ENCODE results near the gene ZDHHC8. TPM values are rescaled to one million over a fixed set of nuclear protein-coding genes. Genes with fewer than 3 reads are reported as not detected.

ZDHHC8 gene
- polyA plus RNA-seq, 1 donor (not counting 4 experiments of a cell fraction or from before 2014, with no cell fraction given) = 16.0 TPM

GRCh38 chr22:20193761-20194494 lies 62.3 kb downstream of the ZDHHC8 start:
- Histone ChIP-seq H3K4me2 (ENCODE audit: control insufficient read depth, extremely low read depth, insufficient read depth, low read depth, low read length) (no peak overlapping the region), H3K4me1 (ENCODE audit: control insufficient read depth, extremely low read depth, insufficient read depth, low read length) (no peaks in the 10 kb centered on the region), H3K9me1 (ENCODE audit: control insufficient read depth, extremely low read depth, insufficient read depth, low read length) (no peaks in the 10 kb centered on the region), H3K9me3 (ENCODE audit: control insufficient read depth, low read depth, low read length) (no peaks in the 10 kb centered on the region), H3K4me3 (ENCODE audit: control insufficient read depth in 2 of 3, extremely low read depth in 1 of 3, insufficient read depth in 2 of 3, low read depth in 1 of 3, low read length in 3 of 3) (no peak overlapping the region), H3K27ac (ENCODE audit: control insufficient read depth, insufficient read depth, low read length) (no peak overlapping the region), H3K36me3 (ENCODE audit: control insufficient read depth in 2 of 2, extremely low read depth in 1 of 2, insufficient read depth in 2 of 2, low read length in 2 of 2) (no peaks in the 10 kb centered on the region), H3K79me2 (ENCODE audit: control insufficient read depth, insufficient read depth, low read length) (no peaks in the 10 kb centered on the region), H4K20me1 (ENCODE audit: control insufficient read depth, extremely low read depth, insufficient read depth, low read length) (no peaks in the 10 kb centered on the region), H3K27me3 (ENCODE audit: control insufficient read depth, extremely low read depth, insufficient read depth, low read length) (no peaks in the 10 kb centered on the region), H3K9ac (ENCODE audit: control insufficient read depth, extremely low read depth, insufficient read depth, low read length) (no peak overlapping the region), H2AFZ (ENCODE audit: control insufficient read depth, low read length) (no peak overlapping the region)
- FAIRE-seq (no peak), DNase-seq (ENCODE audit: low read depth, low spot score) (no peak)
- TF ChIP-seq EZH2 (IDR thresholded peaks at IDR 0.05; ENCODE audit: low read length) = no peak
- TF ChIP-seq CTCF (optimal IDR thresholded peaks at IDR 0.05 in 1 of 3, IDR thresholded peaks at IDR 0.05 in 1 of 3, conservative IDR thresholded peaks at IDR 0.05 in 1 of 3; ENCODE audit: extremely low read depth in 1 of 3, insufficient read depth in 2 of 3, low read length in 3 of 3) = no peak
- dilution Hi-C loops (cut with MboI; ENCODE audit: extremely low pct_ligation_motif_present, low sequenced_read_pairs) = no loop called here

GRCh38 chr22:20194681-20195593 lies 63.3 kb downstream of the ZDHHC8 start:
- Histone ChIP-seq H2AFZ (ENCODE audit: control insufficient read depth, low read length) (no peak overlapping the region), H3K36me3 (ENCODE audit: control insufficient read depth in 2 of 2, extremely low read depth in 1 of 2, insufficient read depth in 2 of 2, low read length in 2 of 2) (no peaks in the 10 kb centered on the region), H3K9ac (ENCODE audit: control insufficient read depth, extremely low read depth, insufficient read depth, low read length) (no peak overlapping the region), H4K20me1 (ENCODE audit: control insufficient read depth, extremely low read depth, insufficient read depth, low read length) (no peaks in the 10 kb centered on the region), H3K4me1 (ENCODE audit: control insufficient read depth, extremely low read depth, insufficient read depth, low read length) (no peaks in the 10 kb centered on the region), H3K27ac (ENCODE audit: control insufficient read depth, insufficient read depth, low read length) (no peak overlapping the region), H3K4me2 (ENCODE audit: control insufficient read depth, extremely low read depth, insufficient read depth, low read depth, low read length) (no peak overlapping the region), H3K27me3 (ENCODE audit: control insufficient read depth, extremely low read depth, insufficient read depth, low read length) (no peaks in the 10 kb centered on the region), H3K4me3 (ENCODE audit: control insufficient read depth in 2 of 3, extremely low read depth in 1 of 3, insufficient read depth in 2 of 3, low read depth in 1 of 3, low read length in 3 of 3) (no peak overlapping the region), H3K79me2 (ENCODE audit: control insufficient read depth, insufficient read depth, low read length) (no peaks in the 10 kb centered on the region), H3K9me3 (ENCODE audit: control insufficient read depth, low read depth, low read length) (no peaks in the 10 kb centered on the region), H3K9me1 (ENCODE audit: control insufficient read depth, extremely low read depth, insufficient read depth, low read length) (no peaks in the 10 kb centered on the region)
- FAIRE-seq (no peak), DNase-seq (ENCODE audit: low read depth, low spot score) (no peak)
- dilution Hi-C loops (cut with MboI; ENCODE audit: extremely low pct_ligation_motif_present, low sequenced_read_pairs) = no loop called here
- no peak for TF ChIP-seq CTCF (optimal IDR thresholded peaks at IDR 0.05 in 1 of 3, IDR thresholded peaks at IDR 0.05 in 1 of 3, conservative IDR thresholded peaks at IDR 0.05 in 1 of 3; ENCODE audit: extremely low read depth in 1 of 3, insufficient read depth in 2 of 3, low read length in 3 of 3)
- TF ChIP-seq EZH2 (IDR thresholded peaks at IDR 0.05; ENCODE audit: low read length) = no peak
